SK-N-SH treated with all-trans-retinoic acid at 6 μM for 48 hours (cell line): ENCODE measurements around the gene CCDC88C.

Source experiments
- ARNTL ChIP-seq: fragments of 450-650 bp; formaldehyde crosslinking; IDR thresholded peaks from 2 replicates; pipeline ENCODE4 v1.5.0; 2020; ENCODE audit warnings: low read depth, mild to moderate bottlenecking, moderate library complexity, borderline replicate concordance
- RARB ChIP-seq: fragments of 250-450 bp; sonication (Bioruptor Pico); IDR thresholded peaks from 2 replicates; pipeline ENCODE4 v1.8.0; 2021; ENCODE audit warnings: mild to moderate bottlenecking, moderate library complexity
- ZC3H10 ChIP-seq: fragments of 250-450 bp; sonication (Bioruptor Pico); IDR thresholded peaks from 2 replicates; pipeline ENCODE4 v1.5.1; 2021; ENCODE audit warnings: mild to moderate bottlenecking, moderate library complexity
- ZFP3 ChIP-seq: fragments of 250-450 bp; sonication (Bioruptor Pico); IDR thresholded peaks from 2 replicates; pipeline ENCODE4 v1.5.0; 2020; ENCODE audit warnings: mild to moderate bottlenecking, moderate library complexity
- TF ChIP-seq, protein P1 (sequence below): fragments of 250-450 bp; sonication (Bioruptor Pico); IDR thresholded peaks from 2 replicates; pipeline ENCODE4 v1.8.0; 2020; ENCODE audit warnings: mild to moderate bottlenecking, moderate library complexity, borderline replicate concordance

DNA sequence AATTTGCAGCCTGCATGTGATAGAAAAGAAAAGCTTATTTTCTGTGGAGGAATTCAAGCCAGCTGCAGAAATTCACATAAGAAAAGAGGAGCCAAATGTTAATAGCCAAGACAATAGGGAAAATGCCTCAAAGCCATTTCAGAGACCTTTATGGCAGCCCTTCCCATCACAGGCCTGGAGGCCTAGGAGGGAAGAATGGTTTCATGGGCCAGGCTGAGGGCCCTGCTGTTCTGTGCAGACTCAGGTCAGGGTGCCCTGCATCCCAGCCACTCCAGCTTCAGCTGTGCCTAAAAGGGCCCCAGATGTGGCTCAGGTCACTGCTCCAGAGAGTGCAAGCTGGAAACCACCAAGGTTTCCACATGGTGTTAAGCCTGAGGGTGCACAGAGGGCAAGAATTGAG, 21.2 kb upstream of the CCDC88C start:
- TF ChIP-seq, protein P1, sequence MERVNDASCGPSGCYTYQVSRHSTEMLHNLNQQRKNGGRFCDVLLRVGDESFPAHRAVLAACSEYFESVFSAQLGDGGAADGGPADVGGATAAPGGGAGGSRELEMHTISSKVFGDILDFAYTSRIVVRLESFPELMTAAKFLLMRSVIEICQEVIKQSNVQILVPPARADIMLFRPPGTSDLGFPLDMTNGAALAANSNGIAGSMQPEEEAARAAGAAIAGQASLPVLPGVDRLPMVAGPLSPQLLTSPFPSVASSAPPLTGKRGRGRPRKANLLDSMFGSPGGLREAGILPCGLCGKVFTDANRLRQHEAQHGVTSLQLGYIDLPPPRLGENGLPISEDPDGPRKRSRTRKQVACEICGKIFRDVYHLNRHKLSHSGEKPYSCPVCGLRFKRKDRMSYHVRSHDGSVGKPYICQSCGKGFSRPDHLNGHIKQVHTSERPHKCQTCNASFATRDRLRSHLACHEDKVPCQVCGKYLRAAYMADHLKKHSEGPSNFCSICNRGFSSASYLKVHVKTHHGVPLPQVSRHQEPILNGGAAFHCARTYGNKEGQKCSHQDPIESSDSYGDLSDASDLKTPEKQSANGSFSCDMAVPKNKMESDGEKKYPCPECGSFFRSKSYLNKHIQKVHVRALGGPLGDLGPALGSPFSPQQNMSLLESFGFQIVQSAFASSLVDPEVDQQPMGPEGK (CRISPR knock-in tag), result no peak
- TF ChIP-seq ARNTL (CRISPR knock-in tag), result no peak
- no peak for TF ChIP-seq ZC3H10 (CRISPR knock-in tag)
- no peak for TF ChIP-seq ZFP3 (CRISPR knock-in tag)
- no peak for TF ChIP-seq RARB (CRISPR knock-in tag)
